NCI-H524 (cell line): ENCODE measurements around the gene CAMKMT.

ENCODE experiments used
- DNase-seq, 2 experiments: peaks; one replicate each; lab custom pipeline; 2025; lab: John Stamatoyannopoulos, UW

The CAMKMT gene

GRCh38 chr2:44798139-44798659 is 436.5 kb downstream of the CAMKMT start:
- DNase-seq: no peak

GRCh38 chr2:44799105-44799504 is 437.4 kb downstream of the CAMKMT start:
- no peak for DNase-seq

- DNase-seq: no peak
These were observed 438.0 kb downstream of the CAMKMT start for GRCh38 chr2:44799754-44800153.

GRCh38 chr2:44801289-44801840 is 439.6 kb downstream of the CAMKMT start:
- DNase-seq: no peak

- peak in 1 of 2 experiments; percentile 18 for DNase-seq
These were observed 440.4 kb downstream of the CAMKMT start for GRCh38 chr2:44801841-44802776.

- DNase-seq: peak in 1 of 2 experiments; percentile 43
These were observed 441.2 kb downstream of the CAMKMT start for GRCh38 chr2:44802777-44803424.

- DNase-seq: no peak
These were observed 442.9 kb downstream of the CAMKMT start for GRCh38 chr2:44804406-44805265.

- DNase-seq: no peak
These were observed 443.9 kb downstream of the CAMKMT start for GRCh38 chr2:44805401-44806235.

GRCh38 chr2:44807201-44808025 is 445.7 kb downstream of the CAMKMT start:
- DNase-seq: no peak

- no peak for DNase-seq
These were observed 449.3 kb downstream of the CAMKMT start for GRCh38 chr2:44810892-44811530.

GRCh38 chr2:44813165-44813564 is 451.4 kb downstream of the CAMKMT start:
- no peak for DNase-seq

- no peak for DNase-seq
These were observed 451.9 kb downstream of the CAMKMT start for GRCh38 chr2:44813658-44814057.

- DNase-seq: peak; percentile 6 to 24
These were observed 455.5 kb downstream of the CAMKMT start for GRCh38 chr2:44817256-44817655.

- DNase-seq: peak; percentile 83 to 93
These were observed 456.1 kb downstream of the CAMKMT start for GRCh38 chr2:44817673-44818335.

- no peak for DNase-seq
These were observed 457.3 kb downstream of the CAMKMT start for GRCh38 chr2:44819061-44819460.

GRCh38 chr2:44821500-44821899 is 459.8 kb downstream of the CAMKMT start:
- DNase-seq: no peak

GRCh38 chr2:44822174-44822573 is 460.4 kb downstream of the CAMKMT start:
- DNase-seq: peak; percentile 30 to 59
